Osteoblast (primary cell): ENCODE data around the gene PIGL. TPM values are rescaled to one million over a fixed set of nuclear protein-coding genes. Genes with fewer than 3 reads are reported as not detected.

Experiments used
- DNase-seq: peaks from one replicate; pipeline ENCODE4 v3.0.0; 2011; ENCODE audit warnings: low spot score, mixed read lengths; ENCODE audit not compliant: insufficient read length; ENCODE audit errors: missing footprints
- H2AFZ ChIP-seq: 2 replicates; pipeline ENCODE4 v1.6.0; 2011; ENCODE audit warnings: mild to moderate bottlenecking, low read length
- H3K27ac ChIP-seq: 2 replicates; pipeline ENCODE4 v1.5.1; 2011; ENCODE audit warnings: mild to moderate bottlenecking, low read depth, low read length, moderate library complexity
- H3K27me3 ChIP-seq: 2 replicates; pipeline ENCODE4 v1.6.0; 2012; ENCODE audit warnings: mild to moderate bottlenecking, control low read depth, inconsistent platforms, low read length, moderate library complexity; ENCODE audit not compliant: insufficient read depth
- H3K36me3 ChIP-seq: 2 replicates; pipeline ENCODE4 v1.5.1; 2011; ENCODE audit warnings: mild to moderate bottlenecking, low read length, control low read depth, moderate library complexity; ENCODE audit not compliant: insufficient read depth
- H3K4me1 ChIP-seq: 2 replicates; pipeline ENCODE4 v1.5.1; 2011; ENCODE audit warnings: mild to moderate bottlenecking, low read length, control low read depth, moderate library complexity; ENCODE audit not compliant: insufficient read depth
- H3K4me2 ChIP-seq: 2 replicates; pipeline ENCODE4 v1.6.0; 2011; ENCODE audit warnings: mild to moderate bottlenecking, low read length; ENCODE audit not compliant: insufficient read depth
- H3K4me3 ChIP-seq: fragments of 200-600 bp; sonication (generic); 3 replicates; pipeline ENCODE4 v1.5.1; 2012; ENCODE audit warnings: mild to moderate bottlenecking, low read length, inconsistent platforms; ENCODE audit not compliant: insufficient read depth
- H3K79me2 ChIP-seq: 2 replicates; pipeline ENCODE4 v1.6.0; 2012; ENCODE audit warnings: mild to moderate bottlenecking, low read length, control low read depth, inconsistent platforms; ENCODE audit not compliant: insufficient read depth
- H3K9me3 ChIP-seq: 2 replicates; pipeline ENCODE4 v1.5.1; 2011; ENCODE audit warnings: low read depth, low read length, control low read depth
- H4K20me1 ChIP-seq: 2 replicates; pipeline ENCODE4 v1.6.0; 2012; ENCODE audit warnings: mild to moderate bottlenecking, low read length, control low read depth; ENCODE audit not compliant: insufficient read depth
- total RNA-seq: library from RNA; depleted of rRNA; stranded (reverse); fragments of >200 nt; gene quantifications from 2 replicates; pipeline ENCODE4 v1.2.3, GENCODE V29; 2012
- TF ChIP-seq, protein P1 (sequence below): IDR thresholded peaks from 2 replicates; pipeline ENCODE4 v1.5.1; 2011; ENCODE audit warnings: mild to moderate bottlenecking, low read depth, low read length, moderate library complexity; ENCODE audit errors: extremely low read depth

The PIGL gene
- total RNA-seq, 1 donor = 23.5 TPM

DNA sequence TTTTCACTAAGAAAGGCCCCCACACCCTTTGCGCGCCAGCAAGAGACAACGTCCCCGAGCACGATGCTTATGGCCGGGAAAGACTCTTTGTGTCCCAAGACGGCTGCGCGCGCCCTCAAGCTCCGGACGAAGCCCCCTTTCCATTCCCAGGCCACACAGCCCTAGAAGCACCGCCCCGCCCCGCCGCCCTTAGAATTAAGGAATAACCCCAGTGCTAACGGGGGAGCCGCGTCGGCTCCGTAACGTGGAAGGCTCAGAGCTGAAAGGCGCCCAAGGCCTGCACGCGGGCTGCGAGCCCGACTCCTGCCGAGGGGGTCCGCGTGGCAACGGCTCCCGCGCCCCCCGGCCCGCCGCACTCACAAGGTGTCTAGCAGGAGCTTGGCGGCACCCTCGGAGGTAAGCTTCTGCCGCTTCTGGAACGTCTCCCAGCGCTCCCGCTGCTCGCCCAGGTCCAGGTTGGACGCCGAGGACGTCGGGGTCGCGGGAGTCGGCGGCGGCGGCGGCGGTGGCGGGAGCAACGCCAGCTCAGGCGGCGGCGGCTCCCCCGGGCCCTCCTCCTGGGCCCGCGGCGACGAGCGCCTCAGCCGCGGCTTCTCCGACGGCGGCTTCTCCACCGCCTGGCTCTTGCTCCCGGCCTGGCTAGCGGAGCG is 135.8 kb downstream of the PIGL start:
- TF ChIP-seq, protein P1, sequence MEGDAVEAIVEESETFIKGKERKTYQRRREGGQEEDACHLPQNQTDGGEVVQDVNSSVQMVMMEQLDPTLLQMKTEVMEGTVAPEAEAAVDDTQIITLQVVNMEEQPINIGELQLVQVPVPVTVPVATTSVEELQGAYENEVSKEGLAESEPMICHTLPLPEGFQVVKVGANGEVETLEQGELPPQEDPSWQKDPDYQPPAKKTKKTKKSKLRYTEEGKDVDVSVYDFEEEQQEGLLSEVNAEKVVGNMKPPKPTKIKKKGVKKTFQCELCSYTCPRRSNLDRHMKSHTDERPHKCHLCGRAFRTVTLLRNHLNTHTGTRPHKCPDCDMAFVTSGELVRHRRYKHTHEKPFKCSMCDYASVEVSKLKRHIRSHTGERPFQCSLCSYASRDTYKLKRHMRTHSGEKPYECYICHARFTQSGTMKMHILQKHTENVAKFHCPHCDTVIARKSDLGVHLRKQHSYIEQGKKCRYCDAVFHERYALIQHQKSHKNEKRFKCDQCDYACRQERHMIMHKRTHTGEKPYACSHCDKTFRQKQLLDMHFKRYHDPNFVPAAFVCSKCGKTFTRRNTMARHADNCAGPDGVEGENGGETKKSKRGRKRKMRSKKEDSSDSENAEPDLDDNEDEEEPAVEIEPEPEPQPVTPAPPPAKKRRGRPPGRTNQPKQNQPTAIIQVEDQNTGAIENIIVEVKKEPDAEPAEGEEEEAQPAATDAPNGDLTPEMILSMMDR = no peak
- Histone ChIP-seq H3K27me3 (no peaks in the 10 kb centered on the region), H3K4me1 (peaks cover 11% of the 10 kb centered on the region), H3K36me3 (peaks cover 5% of the 10 kb centered on the region), H3K9me3 (no peaks in the 10 kb centered on the region), H4K20me1 (no peaks in the 10 kb centered on the region), H3K4me2 (peak overlapping the region; percentile 96), H3K27ac (peak overlapping the region; percentile 76), H3K79me2 (peaks cover 4% of the 10 kb centered on the region), H2AFZ (peak overlapping the region; percentile 90), H3K4me3 (peak overlapping the region; percentile 84)
- peak; percentile 93 for DNase-seq

DNA sequence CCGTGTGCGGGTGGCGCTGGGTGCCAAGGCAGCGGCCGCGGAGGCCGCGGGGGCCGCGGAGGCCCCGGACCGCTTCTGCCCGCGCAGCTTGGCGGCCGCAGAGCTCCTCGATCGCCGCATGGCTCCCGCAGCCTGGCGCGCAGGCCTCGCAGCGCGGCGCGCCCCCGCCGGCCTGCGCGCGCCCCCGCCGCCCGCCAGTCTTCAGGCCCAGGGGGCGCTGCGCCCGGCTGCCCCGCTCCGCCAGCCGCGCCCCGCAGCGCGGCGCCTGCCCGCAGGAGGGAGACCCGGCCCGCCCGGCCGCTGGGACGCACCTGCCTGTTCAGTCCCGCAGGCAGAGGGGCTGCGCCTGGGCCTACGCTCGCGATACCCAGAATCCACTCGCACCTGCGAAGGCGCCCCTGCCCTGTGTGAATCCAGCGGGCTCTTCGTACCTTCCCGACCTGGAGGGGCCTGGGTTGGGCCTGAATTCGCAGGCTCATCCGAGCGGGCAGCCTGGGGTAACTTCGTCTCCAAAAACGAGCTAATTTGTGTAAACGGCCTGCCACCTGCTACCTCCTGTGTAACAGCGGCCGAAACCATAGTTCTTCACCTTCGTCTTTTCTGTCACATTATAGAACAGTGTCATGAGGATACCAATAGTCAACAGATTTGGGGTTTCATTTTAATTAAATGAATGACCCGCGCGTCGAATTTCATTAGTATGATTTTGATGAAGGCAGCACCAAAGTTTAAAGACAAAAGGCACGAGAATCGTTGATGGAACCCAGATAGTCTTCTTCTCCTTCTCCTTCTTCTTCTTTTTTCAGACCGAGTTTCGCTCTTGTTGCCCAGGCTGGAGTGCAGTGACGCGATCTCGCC is 136.5 kb downstream of the PIGL start, which contains the start of gene CENPV:
TSS of gene CENPV (minus strand) at position 153 of the 858 bp plus-strand sequence. CDS start at position 120, 33 bp downstream.
- Histone ChIP-seq H3K27me3 (no peaks in the 10 kb centered on the region), H2AFZ (peak within 1 kb of the TSS; percentile 91), H3K36me3 (peaks cover 4% of the 10 kb centered on the region), H3K79me2 (peaks cover 4% of the 10 kb centered on the region), H3K4me2 (peak within 1 kb of the TSS; percentile 96), H4K20me1 (no peaks in the 10 kb centered on the region), H3K4me3 (peak within 1 kb of the TSS; percentile 84), H3K4me1 (peaks cover 11% of the 10 kb centered on the region), H3K9me3 (no peaks in the 10 kb centered on the region), H3K27ac (peak within 1 kb of the TSS; percentile 76)
- TF ChIP-seq, protein P1 = no peak
- peak; percentile 95 for DNase-seq

DNA sequence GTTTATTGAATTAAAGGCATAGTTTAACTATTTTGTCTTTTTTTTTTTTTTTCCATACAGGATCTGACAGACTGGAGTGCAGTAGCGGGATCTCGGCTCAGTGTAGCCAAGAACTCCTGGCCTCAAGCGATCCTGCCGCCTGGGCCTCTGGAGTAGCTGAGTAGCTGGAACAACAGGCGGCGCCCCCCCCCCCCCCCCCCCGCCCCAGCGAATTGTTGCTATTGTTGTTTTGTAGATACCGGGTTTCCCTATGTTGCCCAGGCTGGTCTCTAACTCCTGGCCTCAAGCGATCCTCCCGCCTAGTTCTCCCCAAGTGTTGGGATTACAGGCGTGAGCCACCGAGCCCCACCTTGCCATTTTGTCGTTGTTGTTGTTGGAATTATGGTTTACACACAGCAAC is 137.6 kb downstream of the PIGL start:
- Histone ChIP-seq H3K4me3 (no peak overlapping the region), H3K9me3 (no peaks in the 10 kb centered on the region)

More for the DNA sequence above, 137.6 kb downstream of the PIGL start:
- H2AFZ ChIP-seq = no peak overlapping the region
- no peak overlapping the region for H3K4me2 ChIP-seq
- no peak for DNase-seq
- H3K36me3 ChIP-seq = no peaks in the 10 kb centered on the region
- H3K4me1 ChIP-seq = peaks cover 11% of the 10 kb centered on the region
- H3K27ac ChIP-seq = no peak overlapping the region
- H3K27me3 ChIP-seq = no peaks in the 10 kb centered on the region
- H4K20me1 ChIP-seq = no peaks in the 10 kb centered on the region
- TF ChIP-seq, protein P1 = no peak
- H3K79me2 ChIP-seq = peaks cover 4% of the 10 kb centered on the region
